H1 (cell line): ENCODE results near the gene HIVEP2. TPM values are rescaled to one million over a fixed set of nuclear protein-coding genes. Genes with fewer than 3 reads are reported as not detected.

Source experiments
- CTCF ChIA-PET: fragments of 300-600 bp; sonication (Branson Sonifier 250); formaldehyde crosslinking; loops from one replicate; lab custom pipeline; 2021; ENCODE audit not compliant: partially characterized antibody; lab: Charles Lee
- POLR2A ChIA-PET: fragments of 300-600 bp; sonication (Branson Sonifier 250); formaldehyde crosslinking; loops from one replicate; lab custom pipeline; 2021; ENCODE audit warnings: inconsistent platforms; ENCODE audit not compliant: partially characterized antibody; lab: Charles Lee
- DNase-seq, 2 experiments: peaks; one replicate each; pipeline versions ENCODE4 v3.0.0 to v3.0.0-alpha.2; 2010 to 2022; ENCODE audit warnings: low spot score in 2 of 2, low read depth in 1 of 2, mixed read lengths in 1 of 2
- FAIRE-seq: peaks from 2 replicates; lab custom pipeline; 2011; peaks lifted over from hg19 to GRCh38; lab: Jason Lieb, UNC
- H2AFZ ChIP-seq: 2 replicates; pipeline ENCODE4 v1.8.1; 2012; ENCODE audit warnings: low read length, inconsistent platforms
- H2AK5ac ChIP-seq: 2 replicates; pipeline ENCODE4 v1.6.1; 2013; ENCODE audit warnings: low read depth, low read length
- H2BK120ac ChIP-seq: replicated peaks from 2 replicates; pipeline ENCODE3; 2013; ENCODE audit warnings: low read depth, low read length, inconsistent platforms
- H2BK12ac ChIP-seq: 2 replicates; pipeline ENCODE4 v1.6.1; 2013; ENCODE audit warnings: low read depth, low read length
- H2BK15ac ChIP-seq: 2 replicates; pipeline ENCODE4 v1.6.1; 2013; ENCODE audit warnings: low read length
- H2BK20ac ChIP-seq: 2 replicates; pipeline ENCODE4 v1.6.1; 2013; ENCODE audit warnings: low read length
- H2BK5ac ChIP-seq: 2 replicates; pipeline ENCODE4 v1.6.1; 2013; ENCODE audit warnings: low read depth, low read length
- H3K14ac ChIP-seq: 2 replicates; pipeline ENCODE4 v1.6.1; 2013; ENCODE audit warnings: inconsistent platforms; ENCODE audit not compliant: insufficient read length
- H3K18ac ChIP-seq: 2 replicates; pipeline ENCODE4 v1.6.1; 2013; ENCODE audit warnings: low read length; ENCODE audit errors: extremely low read depth
- H3K23ac ChIP-seq: 2 replicates; pipeline ENCODE4 v1.6.1; 2013; ENCODE audit warnings: inconsistent platforms; ENCODE audit not compliant: insufficient read length
- H3K23me2 ChIP-seq: 2 replicates; pipeline ENCODE4 v1.6.1; 2013; ENCODE audit warnings: low read depth, low read length
- H3K27ac ChIP-seq: 2 replicates; pipeline ENCODE4 v1.6.1; 2011; ENCODE audit warnings: low read depth, low read length, inconsistent platforms
- H3K27me3 ChIP-seq, 4 experiments: replicated peaks in 1 of 4; 1 replicate in 1 of 4; 2 replicates in 3 of 4; pipeline versions ENCODE4 v1.6.1 to v1.8.1; 2011 to 2013; ENCODE audit warnings: low read length in 3 of 4, mild to moderate bottlenecking in 3 of 4, inconsistent platforms in 2 of 4, mixed read lengths in 2 of 4, moderate library complexity in 1 of 4; ENCODE audit not compliant: control insufficient read depth in 3 of 4, insufficient read depth in 3 of 4; ENCODE audit errors: extremely low read depth in 1 of 4
- H3K36me3 ChIP-seq, 4 experiments: 2 replicates each; pipeline versions ENCODE4 v1.6.1 to v1.8.1; 2011 to 2013; ENCODE audit warnings: mild to moderate bottlenecking in 4 of 4, low read length in 3 of 4, moderate library complexity in 2 of 4, control low read depth in 1 of 4, inconsistent platforms in 1 of 4; ENCODE audit not compliant: insufficient read depth in 4 of 4, control insufficient read depth in 2 of 4
- H3K4ac ChIP-seq: replicated peaks from 2 replicates; pipeline ENCODE3; 2013; ENCODE audit warnings: low read length, low read depth, mixed read lengths, inconsistent platforms; ENCODE audit not compliant: insufficient read length
- H3K4me1 ChIP-seq, 4 experiments: replicated peaks in 1 of 4; 1 replicate in 1 of 4; 2 replicates in 3 of 4; pipeline versions ENCODE4 v1.6.1 to v1.8.1; 2011 to 2013; ENCODE audit warnings: low read length in 3 of 4, inconsistent platforms in 2 of 4, mixed read lengths in 1 of 4; ENCODE audit not compliant: insufficient read depth in 4 of 4, control insufficient read depth in 3 of 4
- H3K4me2 ChIP-seq, 2 experiments: 2 replicates each; pipeline versions ENCODE4 v1.6.1 to v1.8.1; 2011 to 2013; ENCODE audit warnings: low read depth in 2 of 2, low read length in 2 of 2, control low read depth in 1 of 2, inconsistent platforms in 1 of 2, mild to moderate bottlenecking in 1 of 2; ENCODE audit not compliant: insufficient read depth in 1 of 2
- H3K4me3 ChIP-seq, 4 experiments: fragments of 200-600, 300-600 bp in 1 of 4; sonication (generic), shearing (Covaris generic), sonication (Bioruptor Twin) in 1 of 4; 2 replicates each; pipeline versions ENCODE4 v1.5.1 to v1.8.1; 2011 to 2016; ENCODE audit warnings: low read length in 4 of 4, low read depth in 3 of 4, control low read depth in 2 of 4, inconsistent platforms in 2 of 4, mild to moderate bottlenecking in 2 of 4, mixed read lengths in 1 of 4, moderate library complexity in 1 of 4; ENCODE audit not compliant: insufficient read depth in 2 of 4; ENCODE audit errors: extremely low read depth in 1 of 4
- H3K56ac ChIP-seq: replicated peaks from 2 replicates; pipeline ENCODE3; 2013; ENCODE audit warnings: low read depth, mild to moderate bottlenecking, mixed read lengths, low read length, inconsistent platforms; ENCODE audit not compliant: insufficient read length
- H3K79me1 ChIP-seq: 2 replicates; pipeline ENCODE4 v1.6.1; 2013; ENCODE audit warnings: low read depth, low read length, control low read depth
- H3K79me2 ChIP-seq, 2 experiments: 2 replicates each; pipeline versions ENCODE4 v1.6.1 to v1.8.1; 2012 to 2013; ENCODE audit warnings: low read length in 2 of 2, mild to moderate bottlenecking in 2 of 2, inconsistent platforms in 1 of 2; ENCODE audit not compliant: insufficient read depth in 2 of 2, control insufficient read depth in 1 of 2
- H3K9ac ChIP-seq, 4 experiments: replicated peaks in 1 of 4; 1 replicate in 1 of 4; 2 replicates in 3 of 4; pipeline versions ENCODE4 v1.6.1 to v1.8.1; 2011 to 2013; ENCODE audit warnings: low read depth in 3 of 4, low read length in 3 of 4, control low read depth in 2 of 4, mild to moderate bottlenecking in 2 of 4, moderate library complexity in 2 of 4, inconsistent platforms in 1 of 4; ENCODE audit errors: extremely low read depth in 1 of 4
- H3K9me3 ChIP-seq, 2 experiments: 2 replicates each; pipeline versions ENCODE4 v1.6.1 to v1.8.1; 2012 to 2013; ENCODE audit warnings: mild to moderate bottlenecking in 2 of 2, moderate library complexity in 2 of 2, control low read depth in 1 of 2, inconsistent platforms in 1 of 2, low read depth in 1 of 2, low read length in 1 of 2, mixed read lengths in 1 of 2; ENCODE audit not compliant: insufficient read depth in 2 of 2
- H4K20me1 ChIP-seq, 2 experiments: replicated peaks in 1 of 2; 2 replicates each; pipeline versions ENCODE3 to v1.8.1; 2011 to 2013; ENCODE audit warnings: inconsistent platforms in 2 of 2, low read length in 2 of 2, mild to moderate bottlenecking in 1 of 2; ENCODE audit not compliant: insufficient read depth in 2 of 2, control insufficient read depth in 1 of 2
- H4K5ac ChIP-seq: 2 replicates; pipeline ENCODE4 v1.6.1; 2013; ENCODE audit warnings: low read length, low read depth, mixed read lengths, inconsistent platforms; ENCODE audit not compliant: insufficient read length
- H4K8ac ChIP-seq: 2 replicates; pipeline ENCODE4 v1.8.0; 2013; ENCODE audit warnings: mild to moderate bottlenecking, moderate library complexity, low read length, inconsistent platforms; ENCODE audit not compliant: insufficient read depth; ENCODE audit errors: extremely low read depth
- H4K91ac ChIP-seq: replicated peaks from 2 replicates; pipeline ENCODE3; 2013; ENCODE audit warnings: low read length, mixed read lengths, inconsistent platforms; ENCODE audit not compliant: insufficient read length
- CHD2 ChIP-seq: IDR thresholded peaks from 2 replicates; pipeline ENCODE4 v1.6.1; 2012; ENCODE audit warnings: low read length, improper control_type of control experiment
- NANOG ChIP-seq: IDR thresholded peaks from 2 replicates; pipeline ENCODE4 v1.6.1; 2011; ENCODE audit warnings: low read length, low read depth, mild to moderate bottlenecking, inconsistent platforms; ENCODE audit not compliant: insufficient read depth, poor library complexity, severe bottlenecking
- PHF8 ChIP-seq: fragments of 200-600 bp; sonication (generic); conservative IDR thresholded peaks from 2 replicates; pipeline ENCODE4 v1.7.1; 2012; ENCODE audit warnings: low read depth, mild to moderate bottlenecking, inconsistent platforms, low read length, moderate library complexity
- SAP30 ChIP-seq: fragments of 300-600 bp; sonication (generic); IDR thresholded peaks from 2 replicates; pipeline ENCODE4 v1.7.1; 2012; ENCODE audit warnings: low read length, moderate library complexity, mild to moderate bottlenecking, inconsistent platforms; ENCODE audit not compliant: insufficient read depth, insufficient replicate concordance
- TEAD4 ChIP-seq: IDR thresholded peaks from 2 replicates; pipeline ENCODE4 v1.6.1; 2012; ENCODE audit warnings: low read depth, low read length, inconsistent platforms, mixed read lengths
- WGBS, 2 experiments: shearing (Covaris generic) in 1 of 2; methylation state at CpG; one replicate each; pipeline versions ENCODE4 v1.1.6 to v1.1.7; 2013 to 2015; ENCODE audit warnings: low lambda C conversion rate in 2 of 2, mixed read lengths in 2 of 2, inconsistent platforms in 1 of 2, low coverage in 1 of 2, missing lambda C conversion rate in 1 of 2; ENCODE audit not compliant: insufficient replicate concordance in 2 of 2, insufficient coverage in 1 of 2, insufficient read length in 1 of 2; ENCODE audit errors: extremely low coverage in 1 of 2, missing lambda C conversion rate in 1 of 2; 5-methylcytosine and 5-hydroxymethylcytosine counted together
- polyA plus RNA-seq, 7 experiments: library from polyadenylated mRNA; depleted of rRNA in 3 of 7; stranded (reverse) in 5 of 7; unstranded in 2 of 7; fragments of >200 nt in 5 of 7; fragments of 200-250 nt in 2 of 7; gene quantifications; 1 replicate in 5 of 7; 2 replicates in 1 of 7; 4 replicates in 1 of 7; pipeline versions ENCODE4 v1.2.1 to v1.2.3, GENCODE V29; 2011 to 2013; ENCODE audit warnings: missing spikeins in 2 of 7, mixed read lengths in 2 of 7
- total RNA-seq: library from RNA; stranded (reverse); fragmentation: NEBNext Ultra II Directional; extraction: Animal tissue kit (Norgen Biotek cat#: 25700); gene quantifications from 2 replicates; pipeline ENCODE4 v1.2.1, GENCODE V29; 2021

The HIVEP2 gene
- total and polyA plus RNA-seq, 2 of the 8 experiments (the other 6 are each of a cell fraction or from before 2014, with no cell fraction given), result 2.2 to 6.1 TPM

DNA sequence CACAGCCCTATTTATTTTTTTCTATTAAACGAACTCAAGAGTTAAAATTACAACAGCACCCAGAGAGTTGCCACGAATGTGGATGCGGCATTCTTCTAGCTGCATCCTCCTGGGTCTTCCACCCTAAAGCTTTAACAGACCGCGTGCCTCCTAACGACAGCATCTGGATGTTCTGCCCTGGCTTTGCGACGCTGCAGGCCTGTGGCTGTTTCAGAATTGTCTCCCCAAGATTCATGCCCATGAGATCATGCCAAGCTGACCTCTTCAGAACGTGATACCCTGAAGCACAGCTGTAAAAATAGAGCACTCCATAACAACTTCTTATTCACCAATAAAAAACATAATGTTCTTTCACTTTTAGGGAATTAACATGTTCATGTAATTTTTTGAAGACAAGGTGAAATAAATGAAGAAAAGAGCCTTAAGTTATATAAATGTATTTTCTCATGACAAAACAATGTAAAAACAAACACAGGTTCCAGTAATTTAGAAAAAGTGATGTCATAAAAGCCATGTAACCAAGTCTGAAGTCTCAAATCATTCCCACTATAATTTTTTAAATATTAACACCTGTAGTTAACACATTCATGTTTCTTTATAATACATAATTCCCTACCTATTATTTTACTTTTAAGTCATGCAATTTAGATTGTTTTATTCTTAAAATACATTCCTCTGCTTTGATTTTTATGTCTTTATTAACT, 26.5 kb downstream of the HIVEP2 start:
- H2AK5ac ChIP-seq, result no peak overlapping the region
- no peaks in the 10 kb centered on the region; the same call in 1 of the 2 replicates for H3K23me2 ChIP-seq
- H3K79me1 ChIP-seq, result no peaks in the 10 kb centered on the region
- DNase-seq (no peak), FAIRE-seq (no peak)
- no peak overlapping the region for H3K23ac ChIP-seq
- no peak overlapping the region for H2BK12ac ChIP-seq
- H2BK120ac ChIP-seq, result no peak overlapping the region
- H3K9ac ChIP-seq, result no peak overlapping the region
- peak overlapping the region; percentile 75; the same call in 1 of the 2 replicates for H4K8ac ChIP-seq
- no peak overlapping the region for H3K4ac ChIP-seq
- TF ChIP-seq NANOG (no peak), PHF8 (no peak), SAP30 (no peak), CHD2 (no peak), TEAD4 (no peak)
- H2AFZ ChIP-seq, result no peak overlapping the region
- H3K79me2 ChIP-seq, result no peaks in the 10 kb centered on the region
- no peak overlapping the region for H3K18ac ChIP-seq
- ChIA-PET CTCF (no interaction called here), POLR2A (no interaction called here)
- 91% methylated on average over 9 of the region's 9 CpGs; no CpG with 5 or more reads in 1 of the 2 experiments for WGBS, 2 experiments
- no peak overlapping the region for H4K91ac ChIP-seq
- peaks cover 0 to under 1% of the 10 kb centered on the region in 2 experiments; a peak in 1 of 4 replicates for H3K9me3 ChIP-seq
- H3K36me3 ChIP-seq, result no peaks in the 10 kb centered on the region; a peak in 1 of 8 replicates
- no peak overlapping the region for H3K27ac ChIP-seq
- H3K4me2 ChIP-seq, result no peak overlapping the region
- peaks cover 0 to 4% (median 0%) of the 10 kb centered on the region in 4 experiments; a peak in 2 of 7 replicates for H3K4me1 ChIP-seq
- no peak overlapping the region for H3K56ac ChIP-seq
- H2BK5ac ChIP-seq, result no peak overlapping the region
- H3K4me3 ChIP-seq, result no peak overlapping the region
- H3K27me3 ChIP-seq, result no peaks in the 10 kb centered on the region
- H2BK20ac ChIP-seq, result no peak overlapping the region
- no peaks in the 10 kb centered on the region for H4K20me1 ChIP-seq
- no peak overlapping the region for H3K14ac ChIP-seq
- no peak overlapping the region for H2BK15ac ChIP-seq
- no peak overlapping the region for H4K5ac ChIP-seq
